GM21723 (cell line): ENCODE data around the gene IL7R.
"Not testable (repeated sequence)": the region's sequence is repeated elsewhere in the genome, so short reads cannot be mapped to it uniquely, and the experiment has no call there.

Experiments used
- ATAC-seq: cut with Tn5 transposase; IDR thresholded peaks from one replicate; pipeline ENCODE4 v1.9.1; 2021; ENCODE audit warnings: mild to moderate bottlenecking, moderate library complexity; ENCODE audit not compliant: unreplicated experiment

IL7R gene

DNA sequence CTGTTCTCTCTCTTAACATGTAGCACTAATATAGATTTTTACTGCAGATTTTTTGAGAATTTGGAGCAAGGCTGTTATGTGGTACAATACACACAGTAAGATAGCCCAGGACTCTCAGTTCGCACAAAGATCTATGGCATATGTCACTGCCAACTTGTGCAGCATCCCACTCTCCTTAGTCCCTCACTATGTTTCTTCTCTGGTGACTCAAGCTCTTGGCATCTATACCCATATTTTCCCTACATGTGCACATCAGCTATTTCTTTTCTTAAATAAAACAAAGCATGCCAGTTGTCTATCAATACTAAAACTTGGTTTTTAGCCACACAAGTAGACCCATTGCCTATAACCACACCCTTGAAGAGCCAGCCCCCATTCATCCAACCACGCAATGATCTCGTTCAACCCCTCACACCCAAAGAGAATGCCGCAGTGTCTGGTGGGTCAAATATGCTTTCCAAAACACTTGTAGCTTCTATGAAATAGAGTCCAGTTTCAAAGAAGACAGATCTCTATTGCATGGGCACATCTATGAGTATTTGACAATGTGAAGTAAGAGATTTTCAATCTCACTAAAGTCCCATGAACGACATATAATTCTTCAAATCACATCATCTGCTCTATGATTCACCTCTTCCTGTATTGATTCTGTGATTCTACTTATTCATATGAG is 18.2 kb upstream of the IL7R start:
- ATAC-seq = no peak

DNA sequence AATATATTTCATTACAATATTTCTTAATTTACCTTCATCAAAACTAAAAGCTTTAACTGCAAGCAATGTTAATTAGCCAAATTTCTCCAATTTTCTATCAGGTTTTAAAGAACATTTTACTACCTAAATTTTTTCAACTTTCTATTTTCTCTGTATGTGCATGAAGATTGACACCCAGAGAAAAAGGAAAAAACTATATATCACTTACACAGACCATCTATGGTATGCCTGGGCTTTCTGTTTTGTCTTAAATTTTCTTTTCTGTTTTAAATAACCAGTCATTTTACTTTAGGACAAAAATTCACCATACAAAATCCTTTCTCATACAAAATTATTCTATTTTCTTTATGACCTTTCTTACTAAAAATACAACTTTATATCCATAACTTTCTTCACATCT is 13.8 kb upstream of the IL7R start:
- ATAC-seq = no peak

DNA sequence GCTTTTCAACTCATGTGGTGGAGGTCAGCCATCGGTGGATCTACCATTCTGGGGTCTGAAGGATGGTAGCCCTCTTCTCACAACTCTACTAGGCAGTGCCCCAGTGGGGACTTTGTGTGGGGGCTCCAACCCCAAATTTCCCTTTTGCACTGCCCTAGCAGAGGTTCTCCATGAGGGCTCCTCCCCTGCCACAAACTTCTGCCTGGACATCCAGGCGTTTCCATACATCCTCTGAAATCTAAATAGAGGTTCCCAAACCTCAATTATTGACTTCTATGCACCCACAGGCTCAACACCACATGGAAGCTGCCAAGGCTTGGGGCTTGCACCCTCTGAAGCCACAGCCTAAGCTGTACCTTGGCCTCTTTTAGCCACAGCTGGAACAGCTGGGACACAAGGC is 11.2 kb upstream of the IL7R start:
- ATAC-seq = not testable (repeated sequence)

DNA sequence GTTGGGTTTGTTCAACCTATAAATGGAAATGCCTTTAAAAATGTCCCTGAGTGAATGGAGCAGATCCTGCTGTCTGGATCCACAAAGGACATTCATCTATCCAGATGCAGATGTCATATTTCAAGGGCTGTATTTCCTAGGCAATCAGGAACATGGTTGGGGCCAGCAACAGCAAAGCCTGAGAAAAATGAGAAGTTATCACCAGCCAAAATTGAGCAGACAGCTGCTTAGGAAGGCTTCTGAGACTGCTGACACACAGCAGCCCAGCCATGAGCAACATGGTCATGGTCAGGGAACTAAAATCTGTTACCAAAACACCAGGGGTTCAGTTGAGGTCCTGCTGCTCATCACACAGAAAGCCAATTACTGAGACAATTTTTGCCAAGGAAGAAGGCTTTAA is 9.2 kb upstream of the IL7R start:
- no peak for ATAC-seq

DNA sequence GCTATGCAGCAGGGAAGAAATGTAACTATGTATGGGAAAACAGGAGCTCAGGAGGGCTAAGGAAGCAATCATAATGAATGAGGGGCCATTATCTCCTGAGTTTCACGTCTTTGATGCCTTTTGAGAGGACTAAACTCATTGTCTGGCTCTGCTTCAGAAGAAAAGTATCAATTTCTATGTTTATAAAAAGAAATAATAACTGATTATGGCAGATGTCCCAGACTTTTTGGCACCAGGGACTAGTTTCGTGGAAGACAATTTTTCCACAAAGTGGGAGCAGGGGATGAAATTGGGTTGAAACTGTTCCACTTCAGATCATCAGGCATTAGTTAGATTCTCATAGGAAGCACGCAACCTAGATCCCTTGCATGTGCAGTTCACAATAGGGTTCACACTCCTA is 8.7 kb upstream of the IL7R start:
- ATAC-seq = no peak

DNA sequence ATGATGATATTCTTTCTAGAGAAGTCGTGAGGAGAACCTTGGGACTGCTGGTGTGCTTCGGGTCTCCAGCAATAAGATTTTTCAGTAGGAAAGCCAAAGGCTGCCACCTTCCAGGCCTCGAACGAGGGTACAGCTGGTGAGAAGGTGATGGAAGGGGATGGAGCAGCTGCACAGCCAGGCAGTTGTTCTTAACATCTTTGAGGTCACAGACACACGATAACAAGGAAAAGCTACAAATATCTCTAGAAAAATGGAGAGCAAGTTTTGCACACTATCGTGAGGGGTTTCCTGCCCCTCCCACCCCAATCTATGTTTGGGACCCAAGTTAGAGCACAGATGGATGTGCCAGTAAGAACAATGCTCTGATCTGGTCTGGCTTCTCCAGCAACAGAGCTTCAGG is 6.8 kb upstream of the IL7R start:
- ATAC-seq = no peak

DNA sequence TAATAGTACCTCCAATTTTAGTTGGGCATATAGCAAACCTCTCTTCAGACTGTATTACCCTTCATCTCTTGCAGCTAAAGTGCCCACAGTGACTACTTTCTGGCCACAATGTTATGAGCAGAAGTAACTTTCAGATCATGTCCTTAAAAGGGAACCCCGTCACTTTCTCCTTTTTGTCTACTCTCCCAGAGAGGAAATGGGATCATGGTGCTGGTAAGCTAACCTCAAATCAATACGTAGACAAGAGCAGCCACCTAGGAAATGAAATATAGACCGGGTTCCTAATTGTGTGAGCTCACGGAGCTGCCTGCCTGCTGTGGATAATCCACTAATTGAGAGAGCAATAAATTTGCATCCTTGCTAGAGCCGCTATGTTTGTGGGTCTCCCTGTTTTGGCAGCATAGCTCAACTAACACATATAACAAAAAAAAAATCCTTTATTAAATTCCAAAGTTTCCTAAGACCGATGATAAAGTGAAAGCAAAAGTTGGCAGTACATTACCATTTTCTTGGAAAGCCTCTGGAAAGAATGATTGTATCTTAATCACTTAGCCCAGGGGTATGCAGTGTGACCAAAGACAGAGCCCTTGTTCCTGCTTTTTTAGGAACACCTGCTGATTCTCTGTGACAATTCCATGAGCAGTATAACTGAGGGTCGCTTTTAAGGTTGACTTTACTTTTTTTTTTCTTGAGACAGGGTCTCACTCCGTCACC is 5.6 kb upstream of the IL7R start:
- no peak for ATAC-seq

DNA sequence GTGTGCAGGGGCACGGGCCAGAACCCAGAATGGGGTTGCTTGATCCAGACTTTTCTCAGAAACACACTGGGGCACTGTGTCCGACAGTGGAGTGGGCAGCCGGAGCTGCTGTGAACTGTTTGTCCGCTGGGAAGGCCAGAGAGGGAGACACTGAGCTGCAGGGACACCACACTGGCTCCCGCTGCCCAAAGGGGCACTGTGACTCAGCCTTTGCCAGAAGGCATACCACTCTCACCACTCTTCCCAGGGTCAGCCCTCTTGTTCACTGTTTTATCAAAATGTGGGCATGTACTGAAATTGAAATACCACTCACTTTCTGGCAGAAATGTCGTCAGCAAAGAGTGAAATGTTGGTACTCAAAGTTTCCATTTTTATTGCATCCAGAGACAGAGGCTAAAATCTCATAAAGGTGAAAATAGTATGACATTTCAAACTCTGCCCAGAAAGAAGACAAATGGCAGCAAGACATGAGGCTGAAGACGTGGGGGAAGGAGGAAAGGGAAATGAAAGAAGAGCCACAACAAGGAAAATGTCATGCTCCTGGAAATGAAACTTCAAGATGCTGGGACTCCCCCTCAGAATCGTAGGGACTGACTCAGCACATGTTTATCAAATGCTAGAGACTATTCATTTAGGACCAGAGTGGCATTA is 4.5 kb upstream of the IL7R start:
- ATAC-seq = no peak

DNA sequence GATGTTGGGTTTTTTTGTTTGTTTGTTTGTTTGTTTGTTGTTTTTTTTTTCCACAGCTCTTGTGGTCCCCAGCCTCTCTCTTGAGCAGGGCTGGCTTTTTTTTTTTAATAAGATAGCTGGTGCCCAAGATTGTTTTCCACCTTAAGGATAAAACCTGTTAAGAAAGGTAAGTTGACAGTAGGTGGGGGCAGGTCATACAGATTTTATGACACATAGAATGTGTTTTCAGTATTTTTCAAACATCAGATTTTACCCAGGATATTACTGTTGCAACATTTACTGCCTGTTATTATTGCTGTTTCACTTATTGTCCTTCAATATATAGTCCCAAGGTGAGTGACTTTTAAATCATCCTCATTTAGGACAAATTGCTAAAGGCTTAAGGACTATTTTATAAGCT is 3.9 kb upstream of the IL7R start:
- ATAC-seq = no peak

DNA sequence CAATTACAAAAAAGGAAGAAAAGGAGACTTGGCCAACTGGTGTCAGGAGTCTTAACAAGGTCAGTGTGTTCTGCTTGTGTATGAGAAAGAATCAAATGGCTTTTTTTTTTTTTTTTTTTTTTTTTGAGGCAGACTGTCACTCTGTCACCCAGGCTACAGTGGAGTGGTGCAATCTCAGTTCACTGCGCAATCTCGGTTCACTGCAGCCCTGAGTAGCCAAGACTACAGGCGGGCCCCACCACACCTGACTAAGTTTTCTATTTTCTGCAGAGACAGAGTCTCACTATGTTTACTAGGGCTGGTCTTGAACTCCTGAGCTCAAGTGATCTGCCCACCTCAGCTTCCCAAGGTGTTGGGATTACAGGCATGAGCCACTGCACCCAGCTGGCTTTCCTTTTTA is 3.1 kb upstream of the IL7R start:
- ATAC-seq = no peak

DNA sequence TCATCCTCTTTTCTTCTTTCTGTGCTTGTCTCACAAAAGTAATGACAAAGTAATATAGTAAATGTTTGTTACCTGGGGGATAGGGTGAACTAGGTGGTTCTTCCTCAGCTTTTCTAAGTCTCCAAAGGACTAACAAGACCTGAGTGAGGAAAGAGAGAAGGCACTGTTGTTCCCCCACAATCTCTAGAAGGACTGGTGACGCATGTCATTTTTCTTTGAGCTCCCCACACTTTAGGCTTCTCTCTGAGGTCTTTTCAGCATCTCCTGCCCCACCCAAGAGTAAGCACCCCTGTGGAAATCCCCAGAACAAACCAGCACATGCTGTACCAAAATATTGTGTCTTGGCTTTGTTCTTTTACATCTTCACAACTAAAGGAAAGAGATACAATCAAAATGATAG is 2.4 kb upstream of the IL7R start:
- ATAC-seq = no peak

DNA sequence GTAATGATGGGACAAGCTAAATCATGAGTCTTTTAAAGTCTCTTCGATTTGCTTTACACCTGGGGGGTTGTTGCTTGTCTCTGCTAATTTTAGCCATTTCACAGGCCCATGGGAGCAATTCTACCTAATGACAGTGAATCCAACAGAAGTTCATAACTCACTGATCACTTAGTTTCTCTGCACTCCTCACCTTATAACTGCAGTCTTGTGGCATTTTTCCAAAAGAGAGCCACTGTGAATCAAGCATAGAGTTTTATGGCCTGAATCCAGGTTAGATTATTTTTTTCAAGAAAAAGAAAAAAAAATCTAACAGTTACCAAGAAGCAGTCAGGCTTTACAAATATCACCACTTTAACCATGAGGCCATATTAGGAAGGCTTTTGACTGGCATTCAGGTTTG is 1.5 kb upstream of the IL7R start:
- ATAC-seq = no peak

DNA sequence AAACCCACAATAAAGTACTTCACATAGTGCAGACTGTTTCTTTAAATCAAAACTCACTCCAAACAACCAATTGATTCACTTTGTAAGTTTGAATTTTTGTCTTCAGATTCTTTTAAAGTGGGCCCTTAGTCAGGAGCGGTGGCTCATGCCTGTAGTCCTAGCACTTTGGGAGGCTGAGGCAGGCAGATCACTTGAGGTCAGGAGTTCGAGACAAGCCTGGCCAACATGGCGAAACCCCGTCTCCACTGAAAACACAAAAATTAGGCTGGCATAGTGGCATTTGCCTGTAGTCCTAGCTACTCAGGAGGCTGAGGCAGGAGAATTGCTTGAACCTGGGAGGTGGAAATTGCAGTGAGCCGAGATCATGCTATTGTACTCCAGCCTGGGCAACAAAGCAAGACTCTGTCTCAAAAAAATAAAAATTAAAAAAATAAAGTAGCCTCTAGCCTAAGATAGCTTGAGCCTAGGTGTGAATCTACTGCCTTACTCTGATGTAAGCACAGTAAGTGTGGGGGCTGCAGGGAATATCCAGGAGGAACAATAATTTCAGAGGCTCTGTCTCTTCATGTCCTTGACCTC is 416 bp upstream of the IL7R start:
- not testable (repeated sequence) for ATAC-seq

DNA sequence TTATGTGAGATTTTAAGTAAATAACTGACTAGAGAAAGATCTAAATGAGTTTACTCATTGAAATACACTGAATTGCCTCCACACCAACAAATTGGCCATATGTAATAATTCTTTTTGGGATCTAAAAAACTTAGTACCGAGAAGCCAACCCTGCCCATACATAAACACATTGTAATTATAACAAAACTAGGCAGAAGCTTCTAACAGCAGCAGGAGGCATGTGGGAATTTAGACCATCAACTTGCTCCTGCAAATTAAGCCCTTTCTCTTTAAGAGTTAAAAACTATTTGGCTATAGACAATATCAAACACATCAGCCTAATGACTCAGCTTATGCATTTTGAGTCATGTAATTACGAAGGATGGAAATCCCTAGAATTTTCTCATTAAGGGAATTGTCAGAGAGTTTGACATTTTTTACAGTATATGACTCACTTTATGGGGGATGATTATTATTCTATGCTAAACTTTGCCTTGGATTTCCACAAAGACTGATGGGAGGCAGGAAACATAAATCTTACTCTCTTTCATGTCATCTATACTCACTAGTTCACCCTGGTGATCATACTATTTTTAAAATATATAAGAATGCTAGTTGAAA is 1.0 kb downstream of the IL7R start:
- no peak for ATAC-seq

DNA sequence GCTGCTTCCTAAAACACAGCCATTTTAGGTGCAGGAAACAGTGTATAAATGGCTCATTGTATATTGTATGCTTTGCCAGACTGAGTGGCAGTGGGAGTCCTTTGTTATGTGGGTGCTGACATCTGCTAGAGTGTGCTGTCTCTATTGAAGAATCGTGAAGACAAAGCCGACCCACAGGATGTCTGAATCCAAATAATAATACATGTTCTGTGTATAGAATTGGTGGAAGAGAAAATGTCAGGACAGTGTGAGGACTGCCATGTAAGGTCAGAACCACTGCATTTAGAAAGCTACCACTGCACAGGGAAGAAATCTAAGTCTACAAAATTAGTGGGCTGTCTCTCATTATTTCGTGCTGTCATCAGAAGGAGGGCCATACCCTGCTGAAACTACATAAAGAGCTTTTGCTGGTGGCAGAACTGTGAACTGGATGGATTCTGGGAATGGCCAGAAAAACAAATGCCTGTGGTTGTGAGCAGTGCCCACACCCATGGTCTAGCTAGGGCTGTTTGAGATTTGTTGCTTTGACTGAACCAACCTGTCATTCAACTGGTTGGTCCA is 2.5 kb downstream of the IL7R start:
- no peak for ATAC-seq

DNA sequence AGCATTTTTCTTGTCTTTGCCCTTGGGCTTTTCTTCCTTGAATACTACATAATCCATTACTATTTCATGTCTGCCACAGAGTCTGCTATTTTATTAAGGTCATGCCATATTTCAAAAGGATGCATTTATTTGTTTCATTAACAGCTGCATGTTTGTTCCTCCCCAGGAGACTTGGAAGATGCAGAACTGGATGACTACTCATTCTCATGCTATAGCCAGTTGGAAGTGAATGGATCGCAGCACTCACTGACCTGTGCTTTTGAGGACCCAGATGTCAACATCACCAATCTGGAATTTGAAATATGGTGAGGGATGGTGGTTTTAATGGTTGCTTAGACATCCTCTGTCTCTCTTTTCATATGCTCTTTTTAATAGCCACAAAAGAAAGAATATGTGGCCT is 4.0 kb downstream of the IL7R start:
- no peak for ATAC-seq

DNA sequence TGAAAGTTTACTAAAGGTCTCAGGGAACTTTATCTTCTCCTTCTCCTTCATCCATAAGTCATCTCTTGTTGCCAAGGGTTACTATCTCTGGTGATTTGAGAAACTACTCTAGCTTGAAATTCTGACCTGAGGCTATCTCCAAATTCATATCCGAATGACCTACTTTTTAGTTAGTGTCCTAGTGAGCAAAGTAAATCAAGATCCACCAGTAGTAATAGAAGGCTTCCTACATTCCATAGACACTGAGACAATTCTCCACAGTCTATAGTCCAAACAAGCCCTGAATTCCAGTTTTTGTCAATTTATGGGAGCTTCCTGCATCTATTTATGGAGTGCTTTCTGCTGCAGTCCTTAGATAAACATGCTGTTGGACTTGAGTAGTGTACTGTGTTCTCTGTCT is 5.0 kb downstream of the IL7R start:
- no peak for ATAC-seq

DNA sequence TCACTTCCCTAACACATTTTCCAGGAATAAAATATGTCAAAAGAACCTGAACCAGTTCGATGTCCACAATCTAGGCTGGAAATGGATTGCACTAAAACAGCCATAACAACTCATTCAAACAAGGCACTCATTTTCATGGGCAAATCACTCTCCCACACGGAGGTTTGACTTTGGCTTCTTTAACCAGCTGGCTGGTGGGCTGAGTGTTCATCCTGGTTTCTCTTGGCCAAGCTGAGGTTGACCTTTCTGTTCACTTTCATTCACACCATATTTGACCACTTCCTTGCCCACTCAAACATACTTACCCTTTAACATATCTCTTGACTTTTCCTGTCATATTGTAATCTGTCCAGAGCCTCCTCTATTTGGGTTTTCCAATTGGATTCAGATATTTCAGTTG is 5.4 kb downstream of the IL7R start:
- ATAC-seq = no peak

DNA sequence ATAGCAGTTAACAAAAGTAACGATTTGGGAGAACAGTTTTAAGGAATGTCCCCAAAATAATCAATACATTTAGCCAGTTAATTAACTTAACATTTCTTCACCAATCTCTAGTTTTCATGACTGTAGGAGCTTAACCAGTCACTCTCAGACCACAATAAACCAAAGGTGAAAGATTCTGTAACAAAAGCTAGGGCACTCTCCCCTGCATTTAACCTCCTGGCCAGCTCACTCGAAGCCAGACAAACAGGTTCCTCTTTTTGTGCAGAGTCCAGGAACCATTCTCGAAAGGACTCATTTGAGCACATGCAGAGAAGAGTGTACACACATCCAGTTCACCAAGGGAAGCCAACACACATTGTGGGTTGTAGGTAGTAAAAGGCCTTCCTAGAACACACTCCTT is 6.5 kb downstream of the IL7R start:
- ATAC-seq = no peak

DNA sequence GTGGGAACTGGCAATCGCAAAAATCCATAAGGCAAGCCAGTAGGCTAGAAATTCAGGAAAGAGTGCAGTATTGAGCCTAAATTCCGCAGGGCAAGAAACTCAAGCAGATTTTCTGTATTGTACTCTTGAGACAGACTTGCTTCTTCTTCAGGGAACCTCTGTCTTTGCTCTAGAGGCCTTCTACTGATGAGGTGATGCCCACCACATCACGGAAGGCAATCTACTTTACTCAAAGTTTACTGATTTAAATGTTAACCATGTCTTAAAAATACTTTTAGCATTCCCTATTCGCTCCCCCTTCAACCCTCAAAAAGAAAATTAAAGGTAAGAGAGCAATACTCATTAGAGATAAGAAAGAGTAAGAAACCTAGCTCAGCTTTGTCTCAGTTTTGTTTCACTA is 11.3 kb downstream of the IL7R start:
- ATAC-seq = no peak

DNA sequence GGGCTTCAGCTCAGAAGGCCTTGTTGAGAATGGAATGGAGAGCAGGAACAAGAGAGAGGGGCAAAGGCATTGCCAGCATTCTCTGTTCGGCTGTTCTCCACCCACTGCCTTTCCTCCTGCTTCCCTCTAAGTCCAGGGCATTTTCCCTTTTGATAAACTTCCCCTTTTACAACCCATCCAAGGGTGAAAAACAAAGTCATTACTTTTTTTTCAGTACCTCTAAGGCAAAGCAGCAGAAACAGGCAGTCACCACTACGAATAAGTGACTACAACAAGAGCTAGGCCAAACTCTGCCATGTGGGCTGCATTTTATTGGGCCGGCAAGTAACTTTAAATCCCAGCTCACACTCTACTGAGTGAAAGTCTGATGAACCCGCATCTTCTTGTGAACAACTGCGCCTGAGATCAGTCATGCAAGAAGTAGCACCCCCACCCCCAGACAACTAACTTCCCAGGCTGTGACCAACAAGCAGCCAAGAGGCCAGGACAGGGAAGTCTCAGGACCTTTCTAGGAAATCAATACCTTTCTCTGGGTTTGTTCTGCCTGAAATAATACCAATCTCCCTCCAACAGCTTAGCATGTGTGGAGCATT is 13.1 kb downstream of the IL7R start:
- no peak for ATAC-seq
